ENCODE results near the gene DMAP1. TPM values are rescaled to one million over a fixed set of nuclear protein-coding genes. Genes with fewer than 3 reads are reported as not detected.

Gene DMAP1
- total RNA-seq, 2 donors from 2014 or later, result 49.1 to 53.8 TPM

DNA sequence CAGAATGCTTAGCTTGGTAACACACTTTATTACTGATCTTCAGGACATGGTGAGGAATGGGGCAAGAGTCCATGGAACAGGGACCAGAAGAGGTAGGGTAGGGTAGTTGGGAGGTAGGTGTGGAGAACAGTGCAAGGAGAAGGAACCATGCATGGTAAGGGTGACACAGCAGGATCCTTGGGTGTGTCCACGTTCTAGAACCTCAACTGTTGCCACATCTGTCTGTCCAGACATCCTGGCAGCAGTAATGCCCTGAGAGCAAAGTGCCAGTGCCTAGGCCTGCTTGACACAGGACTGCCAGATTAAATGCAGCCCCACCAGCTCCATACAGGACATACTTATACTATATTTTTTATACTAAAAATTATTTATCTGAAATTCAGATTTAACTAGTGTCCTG lies 13.9 kb downstream of the DMAP1 start:
- H3K9me3 ChIP-seq (ENCODE audit: control insufficient read depth, low read length), result peaks cover 23% of the 10 kb centered on the region
- no peaks in the 10 kb centered on the region for H3K27me3 ChIP-seq (ENCODE audit: control insufficient read depth, insufficient read depth, low read length, poor library complexity, severe bottlenecking)
- no peak for DNase-seq
- H3K27me3 Mint-ChIP-seq (ENCODE audit: insufficient read depth), result peaks cover 2% of the 10 kb centered on the region
- H3K27ac ChIP-seq (ENCODE audit: low read depth, low read length), result no peak overlapping the region
- H3K4me3 Mint-ChIP-seq, result no peak overlapping the region
- H3K9ac ChIP-seq (ENCODE audit: extremely low read depth, low read length, poor library complexity, severe bottlenecking), result no peak overlapping the region
- H3K4me1 ChIP-seq (ENCODE audit: control insufficient read depth, insufficient read depth, low read length), result no peaks in the 10 kb centered on the region
- 98 to 100% methylated on average over 1 of the region's 1 CpG for WGBS, 2 experiments (ENCODE audit: insufficient coverage in 1 of 2, insufficient read length in 1 of 2)
- H3K4me3 ChIP-seq (ENCODE audit: low read length), result no peak overlapping the region
- H3K27ac Mint-ChIP-seq, result no peak overlapping the region
- H3K36me3 ChIP-seq (ENCODE audit: control insufficient read depth, insufficient read depth, low read length), result peaks cover 34% of the 10 kb centered on the region
- H3K4me1 Mint-ChIP-seq, result no peaks in the 10 kb centered on the region
- H3K9me3 Mint-ChIP-seq, result peaks cover 28% of the 10 kb centered on the region
- H3K36me3 Mint-ChIP-seq (ENCODE audit: low read depth), result peaks cover 57% of the 10 kb centered on the region
- TF ChIP-seq, protein P1, sequence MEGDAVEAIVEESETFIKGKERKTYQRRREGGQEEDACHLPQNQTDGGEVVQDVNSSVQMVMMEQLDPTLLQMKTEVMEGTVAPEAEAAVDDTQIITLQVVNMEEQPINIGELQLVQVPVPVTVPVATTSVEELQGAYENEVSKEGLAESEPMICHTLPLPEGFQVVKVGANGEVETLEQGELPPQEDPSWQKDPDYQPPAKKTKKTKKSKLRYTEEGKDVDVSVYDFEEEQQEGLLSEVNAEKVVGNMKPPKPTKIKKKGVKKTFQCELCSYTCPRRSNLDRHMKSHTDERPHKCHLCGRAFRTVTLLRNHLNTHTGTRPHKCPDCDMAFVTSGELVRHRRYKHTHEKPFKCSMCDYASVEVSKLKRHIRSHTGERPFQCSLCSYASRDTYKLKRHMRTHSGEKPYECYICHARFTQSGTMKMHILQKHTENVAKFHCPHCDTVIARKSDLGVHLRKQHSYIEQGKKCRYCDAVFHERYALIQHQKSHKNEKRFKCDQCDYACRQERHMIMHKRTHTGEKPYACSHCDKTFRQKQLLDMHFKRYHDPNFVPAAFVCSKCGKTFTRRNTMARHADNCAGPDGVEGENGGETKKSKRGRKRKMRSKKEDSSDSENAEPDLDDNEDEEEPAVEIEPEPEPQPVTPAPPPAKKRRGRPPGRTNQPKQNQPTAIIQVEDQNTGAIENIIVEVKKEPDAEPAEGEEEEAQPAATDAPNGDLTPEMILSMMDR (conservative IDR thresholded peaks at IDR 0.05), result no peak

DNA sequence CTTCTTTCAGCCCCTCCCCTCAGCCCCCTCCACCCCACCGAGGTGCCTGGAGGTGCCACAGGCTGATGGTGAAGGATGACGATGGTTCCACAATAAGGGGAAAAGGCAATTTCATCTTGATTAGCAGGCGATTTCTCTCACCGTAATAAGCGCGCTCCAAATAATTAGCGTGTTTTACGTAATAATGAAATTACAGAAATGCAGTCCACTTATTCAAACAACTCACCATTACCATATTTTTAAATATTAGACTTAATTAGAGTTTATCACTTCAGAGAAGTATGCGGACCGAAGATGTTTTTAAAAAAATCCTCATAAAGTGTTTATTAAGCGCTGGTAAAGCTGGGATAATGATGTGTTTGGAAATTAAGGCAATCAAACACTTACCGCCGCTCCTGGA lies 14.9 kb downstream of the DMAP1 start:
- Histone ChIP-seq H3K36me3 (ENCODE audit: control insufficient read depth, insufficient read depth, low read length) (peaks cover 35% of the 10 kb centered on the region), H3K4me1 (ENCODE audit: control insufficient read depth, insufficient read depth, low read length) (no peaks in the 10 kb centered on the region), H3K4me3 (ENCODE audit: low read length) (no peak overlapping the region), H3K9me3 (ENCODE audit: control insufficient read depth, low read length) (peaks cover 23% of the 10 kb centered on the region), H3K9ac (ENCODE audit: extremely low read depth, low read length, poor library complexity, severe bottlenecking) (no peak overlapping the region), H3K27me3 (ENCODE audit: control insufficient read depth, insufficient read depth, low read length, poor library complexity, severe bottlenecking) (no peaks in the 10 kb centered on the region), H3K27ac (ENCODE audit: low read depth, low read length) (no peak overlapping the region)
- Mint-ChIP-seq H3K27ac (no peak overlapping the region), H3K9me3 (peaks cover 28% of the 10 kb centered on the region), H3K4me3 (no peak overlapping the region), H3K4me1 (peaks cover 4% of the 10 kb centered on the region), H3K36me3 (ENCODE audit: low read depth) (peaks cover 63% of the 10 kb centered on the region), H3K27me3 (ENCODE audit: insufficient read depth) (peaks cover 2% of the 10 kb centered on the region)
- 98 to 100% methylated on average over 7 to 13 of the region's 13 CpGs for WGBS, 2 experiments (ENCODE audit: insufficient coverage in 1 of 2, insufficient read length in 1 of 2)
- no peak for DNase-seq
- TF ChIP-seq, protein P1 (conservative IDR thresholded peaks at IDR 0.05), result no peak

DNA sequence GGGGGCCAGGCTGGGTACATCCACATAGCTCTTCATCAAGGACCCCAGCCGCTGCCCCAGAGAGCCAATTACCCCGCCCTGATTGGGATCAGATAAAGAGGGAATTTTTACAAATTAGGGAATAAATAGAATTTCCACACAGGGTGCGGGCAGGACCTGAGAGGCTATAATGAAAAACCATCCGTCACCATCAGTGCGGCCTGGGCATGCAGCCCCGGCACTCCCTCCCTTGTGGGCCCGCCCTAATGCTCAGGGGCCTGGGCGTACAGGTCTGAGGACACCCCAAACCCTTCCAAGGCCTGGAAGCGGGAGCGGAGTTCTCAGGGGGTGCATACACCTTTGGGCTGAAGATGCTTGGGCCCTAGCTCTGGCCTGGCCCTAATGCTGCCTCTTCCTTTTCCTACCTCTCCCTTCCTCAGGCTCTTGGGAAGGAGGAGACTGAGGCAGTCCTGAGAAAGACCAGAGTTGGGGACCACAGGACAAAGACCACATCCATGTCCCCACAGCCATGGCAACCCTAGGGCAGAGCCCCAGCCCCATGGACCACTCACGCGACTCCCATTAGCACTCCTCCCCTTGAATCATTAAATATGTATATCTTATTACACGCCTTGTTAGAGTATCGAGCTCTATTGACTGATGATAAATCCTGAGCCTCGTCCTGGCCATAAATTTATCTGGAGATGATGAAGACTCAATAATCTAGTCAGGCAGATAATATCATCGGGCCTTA lies 16.3 kb downstream of the DMAP1 start:
- H3K9ac ChIP-seq (ENCODE audit: extremely low read depth, low read length, poor library complexity, severe bottlenecking), result no peak overlapping the region
- no peak for DNase-seq
- no peak overlapping the region for H3K4me3 Mint-ChIP-seq
- H3K9me3 ChIP-seq (ENCODE audit: control insufficient read depth, low read length), result peaks cover 23% of the 10 kb centered on the region
- peaks cover 63% of the 10 kb centered on the region for H3K36me3 Mint-ChIP-seq (ENCODE audit: low read depth)
- TF ChIP-seq, protein P1 (conservative IDR thresholded peaks at IDR 0.05), result no peak
- H3K27ac ChIP-seq (ENCODE audit: low read depth, low read length), result no peak overlapping the region
- peaks cover 28% of the 10 kb centered on the region for H3K9me3 Mint-ChIP-seq
- H3K27ac Mint-ChIP-seq, result no peak overlapping the region
- H3K4me1 Mint-ChIP-seq, result peaks cover 9% of the 10 kb centered on the region
- peaks cover 2% of the 10 kb centered on the region for H3K27me3 Mint-ChIP-seq (ENCODE audit: insufficient read depth)
- WGBS, 2 experiments (ENCODE audit: insufficient coverage in 1 of 2, insufficient read length in 1 of 2), result 95 to 100% methylated on average over 2 to 16 of the region's 16 CpGs
- no peaks in the 10 kb centered on the region for H3K27me3 ChIP-seq (ENCODE audit: control insufficient read depth, insufficient read depth, low read length, poor library complexity, severe bottlenecking)
- H3K36me3 ChIP-seq (ENCODE audit: control insufficient read depth, insufficient read depth, low read length), result peaks cover 35% of the 10 kb centered on the region
- no peaks in the 10 kb centered on the region for H3K4me1 ChIP-seq (ENCODE audit: control insufficient read depth, insufficient read depth, low read length)
- no peak overlapping the region for H3K4me3 ChIP-seq (ENCODE audit: low read length)

Data from endodermal cell (in vitro differentiated cells).